Tibial nerve (tissue), 4 donors: Measurements from ENCODE around the gene WNK3. TPM values are rescaled to one million over a fixed set of nuclear protein-coding genes. Genes with fewer than 3 reads are reported as not detected.

Experiments used
- DNase-seq, 2 donors: peaks; one replicate each; pipeline ENCODE4 v3.0.0-alpha.2; 2019; ENCODE audit warnings: low spot score in 2 of 2
- H3K27ac ChIP-seq, 4 donors: fragments of 200-600 bp; sonication (generic) in 3 of 4; one replicate each; pipeline ENCODE4 v1.5.1; 2017 to 2019; ENCODE audit warnings: mild to moderate bottlenecking in 1 of 4
- H3K27me3 ChIP-seq, 2 donors: fragments of 200-600 bp; sonication (generic) in 1 of 2; one replicate each; pipeline versions ENCODE4 v1.5.1 to v1.6.0; 2017 to 2019
- H3K36me3 ChIP-seq, 3 donors: fragments of 200-600 bp; sonication (generic); one replicate each; pipeline ENCODE4 v1.5.1; 2018 to 2019
- H3K4me1 ChIP-seq, 4 donors: fragments of 200-600 bp; sonication (generic) in 3 of 4; one replicate each; pipeline ENCODE4 v1.5.1; 2017 to 2019
- H3K4me3 ChIP-seq, 4 donors: fragments of 200-600 bp; sonication (generic) in 3 of 4; one replicate each; pipeline ENCODE4 v1.5.1; 2017 to 2019; ENCODE audit warnings: mild to moderate bottlenecking in 1 of 4, moderate library complexity in 1 of 4
- H3K9me3 ChIP-seq, 4 donors: fragments of 200-600 bp; sonication (generic) in 3 of 4; one replicate each; pipeline ENCODE4 v1.5.1; 2017 to 2019
- EP300 ChIP-seq, 2 donors: sonication (generic); formaldehyde crosslinking; IDR thresholded peaks; one replicate each; pipeline ENCODE4 v1.6.1; 2017; ENCODE audit warnings: antibody characterized with exemption in 2 of 2, mild to moderate bottlenecking in 1 of 2
- POLR2A ChIP-seq, 2 donors: fragments of 450-650 bp; IDR thresholded peaks; one replicate each; pipeline ENCODE4 v1.6.1; 2017; ENCODE audit warnings: antibody characterized with exemption in 2 of 2, mild to moderate bottlenecking in 2 of 2, moderate library complexity in 2 of 2
- WGBS, 2 donors: methylation state at CpG; one replicate each; pipeline ENCODE4 v1.1.5; 2018; 5-methylcytosine and 5-hydroxymethylcytosine counted together
- total RNA-seq, 4 donors: library from RNA; depleted of rRNA; stranded (reverse); fragments of >200 nt; gene quantifications; one replicate each; pipeline ENCODE4 v1.1.0, GENCODE V29; 2016
- TF ChIP-seq, protein P1 (sequence below), 5 experiments: fragments of 200-600 bp in 3 of 5; fragments of 450-650 bp in 2 of 5; sonication (generic) in 3 of 5; IDR thresholded peaks; one replicate each; pipeline ENCODE4 v1.5.1; 2016 to 2019; ENCODE audit warnings: antibody characterized with exemption in 5 of 5, mild to moderate bottlenecking in 3 of 5, moderate library complexity in 2 of 5

WNK3 gene
- total RNA-seq, 4 donors from 2014 or later, result 1.8 to 2.2 (median 2.0) TPM

DNA sequence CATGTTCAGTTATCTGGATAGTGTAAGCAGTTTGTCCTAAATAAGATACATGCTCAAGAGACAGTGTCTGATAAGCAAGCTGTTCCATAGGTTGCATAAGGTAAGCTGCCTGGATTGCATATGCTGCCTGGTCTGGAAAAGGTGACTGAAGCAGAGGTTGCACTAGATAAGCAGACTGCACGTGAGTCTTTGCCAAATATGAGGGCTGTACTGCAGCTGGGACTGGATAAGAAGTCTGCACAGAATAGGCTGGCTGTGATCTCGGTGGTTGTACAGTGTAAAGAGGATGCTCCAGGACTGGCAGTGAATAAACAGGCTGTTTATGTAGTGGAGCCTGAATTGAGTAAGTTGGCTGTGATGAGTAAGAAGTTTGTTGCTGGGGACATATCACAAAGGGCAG, 68.9 kb downstream of the WNK3 start:
- no peaks in the 10 kb centered on the region for H3K9me3 ChIP-seq
- H3K36me3 ChIP-seq, result no peaks in the 10 kb centered on the region
- 59 to 69% methylated on average over 2 of the region's 2 CpGs for WGBS, 2 donors
- TF ChIP-seq POLR2A (IDR thresholded peaks at IDR 0.05) (no peak), EP300 (IDR thresholded peaks at IDR 0.05) (no peak)
- TF ChIP-seq, protein P1, sequence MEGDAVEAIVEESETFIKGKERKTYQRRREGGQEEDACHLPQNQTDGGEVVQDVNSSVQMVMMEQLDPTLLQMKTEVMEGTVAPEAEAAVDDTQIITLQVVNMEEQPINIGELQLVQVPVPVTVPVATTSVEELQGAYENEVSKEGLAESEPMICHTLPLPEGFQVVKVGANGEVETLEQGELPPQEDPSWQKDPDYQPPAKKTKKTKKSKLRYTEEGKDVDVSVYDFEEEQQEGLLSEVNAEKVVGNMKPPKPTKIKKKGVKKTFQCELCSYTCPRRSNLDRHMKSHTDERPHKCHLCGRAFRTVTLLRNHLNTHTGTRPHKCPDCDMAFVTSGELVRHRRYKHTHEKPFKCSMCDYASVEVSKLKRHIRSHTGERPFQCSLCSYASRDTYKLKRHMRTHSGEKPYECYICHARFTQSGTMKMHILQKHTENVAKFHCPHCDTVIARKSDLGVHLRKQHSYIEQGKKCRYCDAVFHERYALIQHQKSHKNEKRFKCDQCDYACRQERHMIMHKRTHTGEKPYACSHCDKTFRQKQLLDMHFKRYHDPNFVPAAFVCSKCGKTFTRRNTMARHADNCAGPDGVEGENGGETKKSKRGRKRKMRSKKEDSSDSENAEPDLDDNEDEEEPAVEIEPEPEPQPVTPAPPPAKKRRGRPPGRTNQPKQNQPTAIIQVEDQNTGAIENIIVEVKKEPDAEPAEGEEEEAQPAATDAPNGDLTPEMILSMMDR (IDR thresholded peaks at IDR 0.05), result no peak
- DNase-seq, result no peak
- no peaks in the 10 kb centered on the region for H3K4me1 ChIP-seq
- no peak overlapping the region for H3K4me3 ChIP-seq
- H3K27me3 ChIP-seq, result no peaks in the 10 kb centered on the region
- H3K27ac ChIP-seq, result no peak overlapping the region

DNA sequence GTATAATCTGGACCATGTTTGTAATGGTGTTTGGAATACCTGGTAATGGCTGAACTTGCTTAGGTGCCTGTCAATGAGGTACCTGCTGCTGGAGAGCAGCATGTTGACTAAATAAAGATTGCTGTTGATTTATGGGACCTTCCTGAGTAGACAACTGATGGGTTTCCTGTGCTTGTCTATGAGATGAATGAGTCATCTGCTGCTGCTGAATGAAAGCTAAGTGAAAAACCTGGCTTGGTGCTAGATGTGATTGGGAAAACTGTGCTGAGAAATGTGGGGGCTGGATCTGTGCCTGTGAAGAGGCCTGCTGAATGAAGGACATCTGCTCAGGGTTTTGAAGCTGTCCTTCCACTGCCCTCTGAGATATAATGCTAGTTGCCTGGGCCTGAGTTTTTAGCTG, 69.6 kb downstream of the WNK3 start:
- H3K4me1 ChIP-seq, result no peaks in the 10 kb centered on the region

DNA sequence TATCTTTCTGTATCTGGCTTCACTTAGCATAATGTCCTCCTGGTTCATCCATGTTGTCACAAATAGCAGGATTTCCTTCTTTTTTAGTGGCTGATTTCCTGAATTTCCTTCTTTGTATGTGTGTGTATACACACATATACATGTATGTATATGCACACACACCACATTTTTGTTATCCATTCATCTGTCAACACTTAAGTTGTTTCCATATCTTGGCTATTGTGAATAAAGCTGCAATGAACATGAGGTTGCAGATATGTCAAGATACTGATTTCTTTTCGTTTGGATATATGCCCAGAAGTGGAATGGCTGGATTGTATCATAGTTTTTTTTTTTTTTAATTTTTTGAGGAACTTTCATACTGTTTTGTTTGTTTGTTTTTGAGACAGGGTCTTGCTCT, 76.2 kb downstream of the WNK3 start:
- no peak for DNase-seq
- Histone ChIP-seq H3K9me3 (no peaks in the 10 kb centered on the region), H3K27ac (no peak overlapping the region), H3K4me3 (no peak overlapping the region), H3K4me1 (no peaks in the 10 kb centered on the region), H3K36me3 (no peaks in the 10 kb centered on the region), H3K27me3 (no peaks in the 10 kb centered on the region)
- 37 to 58% methylated on average over 1 of the region's 1 CpG for WGBS, 2 donors
- TF ChIP-seq, protein P1 (IDR thresholded peaks at IDR 0.05), result no peak
- no peak for TF ChIP-seq EP300 (IDR thresholded peaks at IDR 0.05)
- TF ChIP-seq POLR2A (IDR thresholded peaks at IDR 0.05), result no peak

More for the DNA sequence above, 69.6 kb downstream of the WNK3 start:
- Histone ChIP-seq H3K4me3 (no peak overlapping the region), H3K27ac (no peak overlapping the region), H3K36me3 (no peaks in the 10 kb centered on the region), H3K9me3 (no peaks in the 10 kb centered on the region), H3K27me3 (no peaks in the 10 kb centered on the region)
- DNase-seq, result no peak
- TF ChIP-seq EP300 (IDR thresholded peaks at IDR 0.05), result no peak
- TF ChIP-seq, protein P1 (IDR thresholded peaks at IDR 0.05), result no peak
- TF ChIP-seq POLR2A (IDR thresholded peaks at IDR 0.05), result no peak

DNA sequence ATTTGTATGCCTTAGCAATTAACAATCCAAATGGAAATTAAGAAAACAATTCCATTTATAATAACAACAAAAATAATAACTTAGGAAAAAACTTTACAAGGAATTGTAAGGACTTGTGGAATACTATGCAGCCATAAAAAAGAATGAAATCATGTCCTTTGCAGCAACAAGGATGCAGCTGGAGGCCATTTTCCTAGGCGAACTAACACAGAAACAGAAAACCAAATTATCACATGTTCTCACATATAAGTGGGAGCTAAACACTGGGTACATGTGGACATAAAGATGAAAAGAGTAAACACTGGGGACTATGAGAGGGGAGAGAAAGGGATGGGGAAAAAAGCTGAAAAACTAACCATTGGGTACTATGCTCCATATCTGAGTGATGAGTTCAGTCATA, 77.4 kb downstream of the WNK3 start:
- Histone ChIP-seq H3K4me1 (no peaks in the 10 kb centered on the region), H3K27ac (no peak overlapping the region), H3K9me3 (no peaks in the 10 kb centered on the region), H3K36me3 (no peaks in the 10 kb centered on the region), H3K4me3 (no peak overlapping the region), H3K27me3 (no peaks in the 10 kb centered on the region)
- no peak for DNase-seq
- 61 to 100% methylated on average over 1 of the region's 1 CpG for WGBS, 2 donors
- TF ChIP-seq POLR2A (IDR thresholded peaks at IDR 0.05), result no peak
- TF ChIP-seq, protein P1 (IDR thresholded peaks at IDR 0.05), result no peak
- TF ChIP-seq EP300 (IDR thresholded peaks at IDR 0.05), result no peak

DNA sequence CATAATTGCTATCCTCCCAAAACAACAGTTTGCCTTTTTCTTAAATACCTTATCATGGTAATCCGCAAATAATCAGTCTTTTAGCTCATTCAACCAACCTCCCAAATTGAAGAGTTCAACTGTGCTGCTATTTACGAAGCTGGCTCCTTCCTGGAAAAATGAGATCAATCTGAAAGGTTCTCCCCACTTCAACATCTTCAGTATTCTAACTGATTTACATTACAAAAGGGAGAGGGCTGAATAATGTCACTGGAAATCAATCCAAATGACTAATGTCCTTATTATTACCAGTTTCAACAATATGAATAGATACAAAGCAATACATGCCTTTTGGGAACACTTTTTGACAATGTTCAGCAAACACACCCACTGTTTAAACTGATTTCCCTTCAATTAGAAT, 86.2 kb downstream of the WNK3 start:
- no peaks in the 10 kb centered on the region for H3K36me3 ChIP-seq
- H3K27me3 ChIP-seq, result no peaks in the 10 kb centered on the region
- no peak for DNase-seq
- no peaks in the 10 kb centered on the region for H3K9me3 ChIP-seq
- H3K27ac ChIP-seq, result no peak overlapping the region
- H3K4me1 ChIP-seq, result no peaks in the 10 kb centered on the region
- WGBS, 2 donors, result 58 to 90% methylated on average over 2 of the region's 2 CpGs
- H3K4me3 ChIP-seq, result no peak overlapping the region
- TF ChIP-seq EP300 (IDR thresholded peaks at IDR 0.05) (no peak), POLR2A (IDR thresholded peaks at IDR 0.05) (no peak)
- TF ChIP-seq, protein P1 (IDR thresholded peaks at IDR 0.05), result no peak
